HG02678 (cell line): ENCODE data around the gene CGB7.

Experiments
- ATAC-seq: cut with Tn5 transposase; IDR thresholded peaks from one replicate; pipeline ENCODE4 v1.9.1; 2021; ENCODE audit warnings: mild to moderate bottlenecking, moderate library complexity; ENCODE audit not compliant: unreplicated experiment

The CGB7 gene

GRCh38 chr19:49017041-49017665 lies 40.4 kb downstream of the CGB7 start, which contains the start of gene LHB:
Gene LHB, minus strand, starts transcription at chr19:49017091. Its CDS starts 10 bp downstream, at chr19:49017081.
- ATAC-seq: no peak

- ATAC-seq: no peak
Measured at GRCh38 chr19:49016067-49016839, 41.3 kb downstream of the CGB7 start.

- no peak for ATAC-seq
Measured at GRCh38 chr19:49014870-49015255, 42.7 kb downstream of the CGB7 start.

- no peak for ATAC-seq
Measured at GRCh38 chr19:49014123-49014869, 43.3 kb downstream of the CGB7 start.

GRCh38 chr19:49011194-49011593 lies 46.4 kb downstream of the CGB7 start:
- no peak for ATAC-seq

GRCh38 chr19:49010453-49010852 lies 47.1 kb downstream of the CGB7 start:
- ATAC-seq: no peak

- ATAC-seq: no peak
Measured at GRCh38 chr19:49009828-49010227, 47.7 kb downstream of the CGB7 start.

GRCh38 chr19:49006905-49007304 lies 50.6 kb downstream of the CGB7 start:
- no peak for ATAC-seq

GRCh38 chr19:49004964-49005614 lies 52.5 kb downstream of the CGB7 start:
- no peak for ATAC-seq
